ENCODE data around the gene FOSL2.

DNA sequence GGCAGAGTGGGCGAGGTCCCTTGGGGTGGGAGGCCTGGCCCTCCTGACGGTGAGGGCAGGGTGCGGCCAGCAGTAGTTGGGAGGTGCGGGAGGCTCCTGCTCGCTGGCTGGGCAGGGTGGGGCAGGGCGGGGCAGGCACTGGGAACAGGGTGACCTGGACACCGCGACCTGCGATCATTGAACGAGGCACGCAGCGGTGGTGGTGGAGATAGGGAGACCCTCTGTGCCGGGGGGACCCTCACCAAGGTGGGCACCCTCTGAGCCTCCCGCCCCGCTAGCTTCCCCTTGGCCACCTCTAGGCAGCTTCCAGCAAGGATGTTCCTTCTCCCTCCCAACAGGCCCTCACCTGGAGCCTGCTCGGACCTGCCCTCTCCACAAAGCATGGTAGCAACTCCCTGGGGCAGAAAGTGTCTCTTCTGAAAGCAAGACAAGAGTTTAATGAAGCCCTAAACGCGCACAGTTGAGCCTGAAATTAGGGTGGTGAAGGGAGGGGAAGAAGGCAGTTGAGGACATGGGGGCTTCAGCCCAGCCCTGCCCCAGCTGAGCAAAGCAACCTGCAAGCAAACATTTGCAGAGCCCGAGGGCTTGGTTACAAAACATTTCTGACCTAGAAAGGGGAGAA lies 15.4 kb upstream of the FOSL2 start:
- TF ChIP-seq, protein P1, sequence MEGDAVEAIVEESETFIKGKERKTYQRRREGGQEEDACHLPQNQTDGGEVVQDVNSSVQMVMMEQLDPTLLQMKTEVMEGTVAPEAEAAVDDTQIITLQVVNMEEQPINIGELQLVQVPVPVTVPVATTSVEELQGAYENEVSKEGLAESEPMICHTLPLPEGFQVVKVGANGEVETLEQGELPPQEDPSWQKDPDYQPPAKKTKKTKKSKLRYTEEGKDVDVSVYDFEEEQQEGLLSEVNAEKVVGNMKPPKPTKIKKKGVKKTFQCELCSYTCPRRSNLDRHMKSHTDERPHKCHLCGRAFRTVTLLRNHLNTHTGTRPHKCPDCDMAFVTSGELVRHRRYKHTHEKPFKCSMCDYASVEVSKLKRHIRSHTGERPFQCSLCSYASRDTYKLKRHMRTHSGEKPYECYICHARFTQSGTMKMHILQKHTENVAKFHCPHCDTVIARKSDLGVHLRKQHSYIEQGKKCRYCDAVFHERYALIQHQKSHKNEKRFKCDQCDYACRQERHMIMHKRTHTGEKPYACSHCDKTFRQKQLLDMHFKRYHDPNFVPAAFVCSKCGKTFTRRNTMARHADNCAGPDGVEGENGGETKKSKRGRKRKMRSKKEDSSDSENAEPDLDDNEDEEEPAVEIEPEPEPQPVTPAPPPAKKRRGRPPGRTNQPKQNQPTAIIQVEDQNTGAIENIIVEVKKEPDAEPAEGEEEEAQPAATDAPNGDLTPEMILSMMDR (tag by site-specific recombination; IDR thresholded peaks at IDR 0.05), result no peak
- TF ChIP-seq TRIM28 (IDR thresholded peaks at IDR 0.05; ENCODE audit: borderline replicate concordance, low read length) (no peak), ZNF24 (tag by site-specific recombination; IDR thresholded peaks at IDR 0.05) (no peak), BCL11A (tag by site-specific recombination; IDR thresholded peaks at IDR 0.05; ENCODE audit: low read depth) (no peak), SP2 (tag by site-specific recombination; IDR thresholded peaks at IDR 0.05) (no peak), ZNF175 (tag by site-specific recombination; IDR thresholded peaks at IDR 0.05) (no peak), TCF7L2 (IDR thresholded peaks at IDR 0.05; ENCODE audit: borderline replicate concordance, low read depth, low read length) (no peak)
- TF ChIP-seq, protein P2, sequence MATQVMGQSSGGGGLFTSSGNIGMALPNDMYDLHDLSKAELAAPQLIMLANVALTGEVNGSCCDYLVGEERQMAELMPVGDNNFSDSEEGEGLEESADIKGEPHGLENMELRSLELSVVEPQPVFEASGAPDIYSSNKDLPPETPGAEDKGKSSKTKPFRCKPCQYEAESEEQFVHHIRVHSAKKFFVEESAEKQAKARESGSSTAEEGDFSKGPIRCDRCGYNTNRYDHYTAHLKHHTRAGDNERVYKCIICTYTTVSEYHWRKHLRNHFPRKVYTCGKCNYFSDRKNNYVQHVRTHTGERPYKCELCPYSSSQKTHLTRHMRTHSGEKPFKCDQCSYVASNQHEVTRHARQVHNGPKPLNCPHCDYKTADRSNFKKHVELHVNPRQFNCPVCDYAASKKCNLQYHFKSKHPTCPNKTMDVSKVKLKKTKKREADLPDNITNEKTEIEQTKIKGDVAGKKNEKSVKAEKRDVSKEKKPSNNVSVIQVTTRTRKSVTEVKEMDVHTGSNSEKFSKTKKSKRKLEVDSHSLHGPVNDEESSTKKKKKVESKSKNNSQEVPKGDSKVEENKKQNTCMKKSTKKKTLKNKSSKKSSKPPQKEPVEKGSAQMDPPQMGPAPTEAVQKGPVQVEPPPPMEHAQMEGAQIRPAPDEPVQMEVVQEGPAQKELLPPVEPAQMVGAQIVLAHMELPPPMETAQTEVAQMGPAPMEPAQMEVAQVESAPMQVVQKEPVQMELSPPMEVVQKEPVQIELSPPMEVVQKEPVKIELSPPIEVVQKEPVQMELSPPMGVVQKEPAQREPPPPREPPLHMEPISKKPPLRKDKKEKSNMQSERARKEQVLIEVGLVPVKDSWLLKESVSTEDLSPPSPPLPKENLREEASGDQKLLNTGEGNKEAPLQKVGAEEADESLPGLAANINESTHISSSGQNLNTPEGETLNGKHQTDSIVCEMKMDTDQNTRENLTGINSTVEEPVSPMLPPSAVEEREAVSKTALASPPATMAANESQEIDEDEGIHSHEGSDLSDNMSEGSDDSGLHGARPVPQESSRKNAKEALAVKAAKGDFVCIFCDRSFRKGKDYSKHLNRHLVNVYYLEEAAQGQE (tag by site-specific recombination; IDR thresholded peaks at IDR 0.05), result no peak

All from HEK293 (cell line).